Parathyroid adenoma (tissue), 2 donors: ENCODE results near the gene RARA.
"Not testable (repeated sequence)": the region's sequence is repeated elsewhere in the genome, so short reads cannot be mapped to it uniquely, and the experiment has no call there.

ENCODE experiments used
- H2AFZ ChIP-seq: fragments of 300-600 bp; sonication (generic); one replicate; pipeline ENCODE4 v1.7.0; 2017; ENCODE audit warnings: antibody characterized with exemption, mild to moderate bottlenecking
- H3K27ac ChIP-seq: fragments of 300-600 bp; sonication (generic); one replicate; pipeline ENCODE4 v1.7.0; 2017
- H3K27me3 ChIP-seq: fragments of 300-600 bp; sonication (generic); one replicate; pipeline ENCODE4 v1.7.0; 2017; ENCODE audit warnings: low read length; ENCODE audit not compliant: control insufficient read depth, insufficient read depth
- H3K36me3 ChIP-seq: fragments of 300-600 bp; sonication (generic); one replicate; pipeline ENCODE4 v1.7.0; 2017; ENCODE audit warnings: low read length; ENCODE audit not compliant: control insufficient read depth, insufficient read depth
- H3K4me1 ChIP-seq: fragments of 300-600 bp; sonication (generic); one replicate; pipeline ENCODE4 v1.7.0; 2017; ENCODE audit warnings: control low read depth
- H3K4me2 ChIP-seq: fragments of 300-600 bp; sonication (generic); one replicate; pipeline ENCODE4 v1.7.0; 2017; ENCODE audit warnings: low read length
- H3K4me3 ChIP-seq: fragments of 300-600 bp; sonication (generic); one replicate; pipeline ENCODE4 v1.7.0; 2017; ENCODE audit warnings: low read depth, low read length
- H3K79me2 ChIP-seq: fragments of 300-600 bp; sonication (generic); one replicate; pipeline ENCODE4 v1.7.0; 2017; ENCODE audit warnings: control low read depth
- H3K9ac ChIP-seq: fragments of 300-600 bp; sonication (generic); one replicate; pipeline ENCODE4 v1.7.0; 2017; ENCODE audit warnings: mild to moderate bottlenecking
- H3K9me3 ChIP-seq: fragments of 300-600 bp; sonication (generic); one replicate; pipeline ENCODE4 v1.7.0; 2017; ENCODE audit warnings: low read length; ENCODE audit not compliant: control insufficient read depth
- TF ChIP-seq, protein P1 (sequence below): fragments of 300-600 bp; sonication (generic); IDR thresholded peaks from one replicate; pipeline ENCODE4 v1.7.0; 2017; ENCODE audit warnings: antibody characterized with exemption, mild to moderate bottlenecking
- donor health status: primary hyperparathyroidism.

RARA gene

DNA sequence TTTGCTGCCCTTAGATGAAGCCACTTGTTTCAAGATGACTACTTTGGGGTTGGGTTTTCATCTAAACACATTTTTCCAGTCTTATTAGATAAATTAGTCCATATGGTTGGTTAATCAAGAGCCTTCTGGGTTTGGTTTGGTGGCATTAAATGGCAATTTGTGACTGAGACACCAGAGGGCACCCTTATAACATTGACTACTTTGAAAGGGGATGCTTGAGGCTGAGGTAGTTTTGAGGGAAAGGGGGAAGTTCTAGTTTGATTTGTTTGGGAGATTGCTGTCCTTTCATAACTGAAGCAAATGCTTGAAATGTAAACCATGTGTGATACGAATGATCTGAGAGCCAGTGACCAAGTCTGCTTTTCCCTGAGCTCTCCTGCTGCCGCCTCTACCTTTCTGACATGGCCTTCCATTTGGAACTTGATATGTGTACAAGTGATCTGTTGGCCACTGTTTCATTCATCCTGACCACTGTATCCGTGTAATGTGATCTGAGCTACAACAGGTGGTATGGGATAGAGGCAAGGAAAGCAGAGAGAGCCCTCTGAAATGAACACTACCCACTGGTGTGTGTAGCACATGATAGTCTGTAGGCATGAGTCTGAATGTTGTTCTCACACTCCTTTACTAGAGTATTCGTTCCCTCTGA is 5.8 kb upstream of the RARA start:
- H3K9ac ChIP-seq, result no peak overlapping the region
- no peaks in the 10 kb centered on the region for H3K79me2 ChIP-seq
- no peak overlapping the region for H3K4me3 ChIP-seq
- no peak overlapping the region for H3K27ac ChIP-seq
- H3K4me2 ChIP-seq, result no peak overlapping the region
- H3K27me3 ChIP-seq, result no peaks in the 10 kb centered on the region
- H3K36me3 ChIP-seq, result no peaks in the 10 kb centered on the region
- TF ChIP-seq, protein P1, sequence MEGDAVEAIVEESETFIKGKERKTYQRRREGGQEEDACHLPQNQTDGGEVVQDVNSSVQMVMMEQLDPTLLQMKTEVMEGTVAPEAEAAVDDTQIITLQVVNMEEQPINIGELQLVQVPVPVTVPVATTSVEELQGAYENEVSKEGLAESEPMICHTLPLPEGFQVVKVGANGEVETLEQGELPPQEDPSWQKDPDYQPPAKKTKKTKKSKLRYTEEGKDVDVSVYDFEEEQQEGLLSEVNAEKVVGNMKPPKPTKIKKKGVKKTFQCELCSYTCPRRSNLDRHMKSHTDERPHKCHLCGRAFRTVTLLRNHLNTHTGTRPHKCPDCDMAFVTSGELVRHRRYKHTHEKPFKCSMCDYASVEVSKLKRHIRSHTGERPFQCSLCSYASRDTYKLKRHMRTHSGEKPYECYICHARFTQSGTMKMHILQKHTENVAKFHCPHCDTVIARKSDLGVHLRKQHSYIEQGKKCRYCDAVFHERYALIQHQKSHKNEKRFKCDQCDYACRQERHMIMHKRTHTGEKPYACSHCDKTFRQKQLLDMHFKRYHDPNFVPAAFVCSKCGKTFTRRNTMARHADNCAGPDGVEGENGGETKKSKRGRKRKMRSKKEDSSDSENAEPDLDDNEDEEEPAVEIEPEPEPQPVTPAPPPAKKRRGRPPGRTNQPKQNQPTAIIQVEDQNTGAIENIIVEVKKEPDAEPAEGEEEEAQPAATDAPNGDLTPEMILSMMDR, result peak; percentile 83
- no peak overlapping the region for H2AFZ ChIP-seq
- peaks cover 26% of the 10 kb centered on the region for H3K4me1 ChIP-seq
- H3K9me3 ChIP-seq, result no peaks in the 10 kb centered on the region

GRCh38 chr17:40303708-40304551 is 5.0 kb upstream of the RARA start:
- TF ChIP-seq, protein P1, result no peak
- Histone ChIP-seq H3K4me1 (peaks cover 32% of the 10 kb centered on the region), H3K27ac (no peak overlapping the region)

GRCh38 chr17:40304552-40304863 is 4.5 kb upstream of the RARA start:
- not testable (repeated sequence) for H3K27me3 ChIP-seq, H2AFZ ChIP-seq, H3K36me3 ChIP-seq, H3K9me3 ChIP-seq, H3K9ac ChIP-seq, H3K4me3 ChIP-seq, H3K4me2 ChIP-seq, H3K27ac ChIP-seq, H3K79me2 ChIP-seq
- H3K4me1 ChIP-seq, result peaks cover 37% of the 10 kb centered on the region

More at GRCh38 chr17:40303708-40304551, 5.0 kb upstream of the RARA start:
- Histone ChIP-seq H3K4me3 (no peak overlapping the region), H3K9ac (peak overlapping the region; percentile 17), H3K27me3 (no peaks in the 10 kb centered on the region), H3K36me3 (no peaks in the 10 kb centered on the region), H3K79me2 (no peaks in the 10 kb centered on the region), H3K4me2 (no peak overlapping the region), H3K9me3 (no peaks in the 10 kb centered on the region), H2AFZ (no peak overlapping the region)

DNA sequence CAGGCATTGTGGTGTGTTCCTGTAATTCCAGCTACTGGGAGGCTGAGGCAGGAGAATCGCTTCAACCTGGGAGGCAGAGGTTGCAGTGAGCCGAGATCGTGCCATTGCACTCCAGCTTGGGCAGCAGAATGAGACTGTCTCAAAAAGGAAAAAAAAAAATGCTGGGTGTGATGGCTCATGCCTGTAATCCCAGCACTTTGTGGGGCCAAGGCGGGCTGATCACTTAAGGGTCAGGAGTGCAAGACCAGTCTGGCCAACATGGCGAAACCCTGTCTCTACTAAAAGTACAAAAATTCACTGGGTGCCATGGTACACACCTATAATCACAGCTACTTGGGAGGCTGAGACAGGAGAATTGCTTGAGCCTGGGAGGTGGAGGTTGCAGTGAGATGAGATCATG is 4.1 kb upstream of the RARA start:
- not testable (repeated sequence) for H3K9ac ChIP-seq, H3K27ac ChIP-seq, H2AFZ ChIP-seq, H3K4me2 ChIP-seq, H3K36me3 ChIP-seq, H3K4me3 ChIP-seq, H3K79me2 ChIP-seq, H3K9me3 ChIP-seq, H3K27me3 ChIP-seq
- peaks cover 40% of the 10 kb centered on the region for H3K4me1 ChIP-seq

DNA sequence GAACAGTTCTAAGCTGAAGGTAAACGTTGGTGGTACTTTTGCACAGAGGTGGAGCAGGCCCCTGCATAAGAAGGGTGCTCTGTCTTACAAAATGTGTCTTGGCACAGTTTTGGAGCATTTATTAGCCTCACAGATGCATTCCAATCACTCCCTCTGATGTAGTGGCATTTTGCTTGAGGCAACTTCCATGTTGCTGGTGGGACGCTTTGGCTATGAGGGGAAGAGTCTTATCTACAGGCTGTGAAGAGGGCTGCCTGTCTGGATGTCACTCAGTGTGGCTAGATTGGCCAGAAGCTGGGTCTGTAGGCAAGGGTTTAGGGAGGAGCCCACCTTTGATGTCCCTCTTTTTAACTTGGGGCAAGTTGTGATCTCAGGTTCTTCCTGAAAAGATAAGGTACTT is 2.6 kb upstream of the RARA start:
- TF ChIP-seq, protein P1, result no peak
- peaks cover 52% of the 10 kb centered on the region for H3K4me1 ChIP-seq
- no peaks in the 10 kb centered on the region for H3K79me2 ChIP-seq
- H3K36me3 ChIP-seq, result no peaks in the 10 kb centered on the region
- peak overlapping the region; percentile 79 for H2AFZ ChIP-seq
- peak overlapping the region; percentile 21 for H3K27ac ChIP-seq
- H3K27me3 ChIP-seq, result no peaks in the 10 kb centered on the region
- no peak overlapping the region for H3K4me3 ChIP-seq
- no peak overlapping the region for H3K9ac ChIP-seq
- H3K4me2 ChIP-seq, result no peak overlapping the region
- no peaks in the 10 kb centered on the region for H3K9me3 ChIP-seq
